Fibroblast of skin of right biceps (primary cell): ENCODE results near the gene PNKP.
"Not testable (repeated sequence)": the region's sequence is repeated elsewhere in the genome, so short reads cannot be mapped to it uniquely, and the experiment has no call there.

Experiments
- DNase-seq: peaks from one replicate; pipeline ENCODE4 v3.0.0-alpha.2; 2013

PNKP gene

GRCh38 chr19:49840736-49841249, 26.6 kb downstream of the PNKP start:
- no peak for DNase-seq

GRCh38 chr19:49840321-49840720, 27.1 kb downstream of the PNKP start:
- DNase-seq = no peak

- no peak for DNase-seq
These were observed 27.7 kb downstream of the PNKP start for GRCh38 chr19:49839713-49840112.

GRCh38 chr19:49838885-49839588, 28.3 kb downstream of the PNKP start:
- no peak for DNase-seq

- DNase-seq = no peak
These were observed 30.0 kb downstream of the PNKP start for GRCh38 chr19:49837425-49837824.

- DNase-seq = no peak
These were observed 30.4 kb downstream of the PNKP start for GRCh38 chr19:49837009-49837310.

GRCh38 chr19:49836176-49837008, 31.0 kb downstream of the PNKP start:
- DNase-seq = no peak

- DNase-seq = no peak
These were observed 31.8 kb downstream of the PNKP start for GRCh38 chr19:49835562-49835961.

GRCh38 chr19:49833599-49833998, 33.8 kb downstream of the PNKP start:
- DNase-seq = no peak

- no peak for DNase-seq
These were observed 34.8 kb downstream of the PNKP start for GRCh38 chr19:49832556-49832955.

GRCh38 chr19:49831592-49831991, 35.8 kb downstream of the PNKP start:
- no peak for DNase-seq

- DNase-seq = no peak
These were observed 36.6 kb downstream of the PNKP start for GRCh38 chr19:49830766-49831165.

- DNase-seq = no peak
These were observed 37.7 kb downstream of the PNKP start for GRCh38 chr19:49829721-49830120.

- DNase-seq = no peak
These were observed 38.2 kb downstream of the PNKP start for GRCh38 chr19:49829200-49829599.

GRCh38 chr19:49827034-49827433, 40.3 kb downstream of the PNKP start:
- no peak for DNase-seq

- no peak for DNase-seq
These were observed 42.7 kb downstream of the PNKP start for GRCh38 chr19:49824662-49825061.

GRCh38 chr19:49823472-49823871, 43.9 kb downstream of the PNKP start:
- DNase-seq = no peak

GRCh38 chr19:49820125-49820524, 47.3 kb downstream of the PNKP start:
- DNase-seq = no peak

GRCh38 chr19:49819452-49820115, 47.8 kb downstream of the PNKP start:
- not testable (repeated sequence) for DNase-seq

- no peak for DNase-seq
These were observed 48.6 kb downstream of the PNKP start for GRCh38 chr19:49818649-49819370.

- peak; percentile 83 for DNase-seq
These were observed 49.3 kb downstream of the PNKP start, which contains the start of gene MED25 for GRCh38 chr19:49817964-49818648. Gene MED25 (plus strand): TSS chr19:49818289. CDS start chr19:49818342, 53 bp downstream.

- no peak for DNase-seq
These were observed 50.8 kb downstream of the PNKP start for GRCh38 chr19:49816590-49816989.
